ENCODE data around the gene SMC6. TPM values are rescaled to one million over a fixed set of nuclear protein-coding genes. Genes with fewer than 3 reads are reported as not detected.

SMC6 gene
- total RNA-seq, 3 donors from 2014 or later = 17.0 to 23.4 (median 18.7) TPM

DNA sequence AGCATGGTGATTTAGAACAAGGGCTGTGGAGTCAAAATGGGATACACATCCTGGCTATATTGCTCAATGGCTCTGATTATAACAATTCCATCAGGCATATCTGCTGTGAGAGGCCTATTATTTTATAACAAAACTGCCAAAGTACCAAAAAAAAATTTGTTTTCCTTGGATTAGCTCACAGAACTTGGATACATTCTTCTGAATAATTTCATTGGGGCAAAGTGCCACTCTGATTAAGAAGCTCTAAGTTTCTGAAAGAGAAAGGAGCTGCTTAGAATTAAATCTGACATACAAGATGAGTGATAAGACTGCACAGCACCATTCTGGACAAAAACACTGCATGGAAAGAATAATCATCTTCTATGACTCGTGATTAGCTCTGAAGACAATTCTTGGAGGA lies 85.7 kb downstream of the SMC6 start:
- H3K9me3 ChIP-seq = no peaks in the 10 kb centered on the region
- H3K36me3 ChIP-seq = no peaks in the 10 kb centered on the region
- no peak for DNase-seq (ENCODE audit: low spot score in 2 of 2)
- intact Hi-C loops (cut with DNase I; ENCODE audit: low total_unique reads) = no loop called here
- no peaks in the 10 kb centered on the region for H3K4me1 ChIP-seq
- H3K4me3 ChIP-seq = no peak overlapping the region
- H3K27ac ChIP-seq = no peak overlapping the region
- TF ChIP-seq POLR2AphosphoS5 (IDR thresholded peaks at IDR 0.05) (no peak), CTCF (IDR thresholded peaks at IDR 0.05) (no peak), POLR2A (IDR thresholded peaks at IDR 0.05) (no peak)
- no peaks in the 10 kb centered on the region for H3K27me3 ChIP-seq

GRCh38 chr2:17664534-17664933 lies 89.1 kb downstream of the SMC6 start:
- no peaks in the 10 kb centered on the region for H3K36me3 ChIP-seq
- no peak for DNase-seq (ENCODE audit: low spot score in 2 of 2)

DNA sequence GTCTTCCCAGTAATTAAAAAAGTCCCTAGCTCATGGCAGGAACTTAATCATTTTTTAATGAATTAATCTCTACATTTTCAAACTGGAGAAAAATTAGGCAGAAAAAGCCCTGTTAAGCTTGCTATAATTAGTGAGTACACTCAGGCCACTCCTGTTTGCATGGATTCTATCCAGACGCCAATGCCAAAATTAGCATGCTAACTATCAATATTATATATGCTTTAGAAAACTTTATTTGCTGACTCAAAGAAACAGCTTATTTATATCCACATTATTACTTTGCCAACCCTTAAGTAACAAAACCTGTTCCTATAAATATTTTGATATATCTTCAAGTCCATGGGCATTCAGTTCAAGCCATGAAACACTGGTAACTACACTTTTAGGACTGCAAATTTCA lies 90.9 kb downstream of the SMC6 start:
- intact Hi-C loops (cut with DNase I; ENCODE audit: low total_unique reads) = no loop called here
- H3K36me3 ChIP-seq = no peaks in the 10 kb centered on the region
- no peaks in the 10 kb centered on the region for H3K9me3 ChIP-seq
- no peaks in the 10 kb centered on the region for H3K27me3 ChIP-seq
- no peak for DNase-seq (ENCODE audit: low spot score in 2 of 2)
- H3K4me3 ChIP-seq = no peak overlapping the region
- no peaks in the 10 kb centered on the region for H3K4me1 ChIP-seq
- H3K27ac ChIP-seq = no peak overlapping the region
- TF ChIP-seq CTCF (IDR thresholded peaks at IDR 0.05) = no peak
- no peak for TF ChIP-seq POLR2AphosphoS5 (IDR thresholded peaks at IDR 0.05)
- TF ChIP-seq POLR2A (IDR thresholded peaks at IDR 0.05) = no peak

More at GRCh38 chr2:17664534-17664933, 89.1 kb downstream of the SMC6 start:
- no peak for TF ChIP-seq CTCF (IDR thresholded peaks at IDR 0.05)
- no peak for TF ChIP-seq POLR2A (IDR thresholded peaks at IDR 0.05)
- no peak for TF ChIP-seq POLR2AphosphoS5 (IDR thresholded peaks at IDR 0.05)
- intact Hi-C loops (cut with DNase I; ENCODE audit: low total_unique reads) = no loop called here
- no peaks in the 10 kb centered on the region for H3K4me1 ChIP-seq
- H3K27me3 ChIP-seq = no peaks in the 10 kb centered on the region
- no peak overlapping the region for H3K27ac ChIP-seq
- H3K9me3 ChIP-seq = no peaks in the 10 kb centered on the region
- no peak overlapping the region for H3K4me3 ChIP-seq

DNA sequence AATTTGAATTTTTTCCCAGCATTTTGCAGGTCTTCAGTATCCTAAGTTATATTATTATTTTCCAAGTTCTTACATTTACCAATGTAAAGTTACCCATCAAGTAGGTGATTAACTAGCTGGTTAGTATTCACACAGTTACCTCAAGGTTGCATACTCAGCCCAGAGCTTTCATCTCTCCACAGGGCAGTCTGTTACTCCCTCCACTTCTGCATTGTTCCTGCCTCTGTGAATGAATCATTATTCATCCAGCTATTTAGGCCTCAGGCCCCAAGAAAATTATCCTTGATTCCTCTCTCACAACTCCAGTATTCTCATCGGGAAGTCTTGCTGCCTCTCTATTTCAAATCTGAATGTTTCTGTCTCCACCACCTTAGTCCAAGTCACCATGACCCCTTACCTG lies 92.2 kb downstream of the SMC6 start:
- no peaks in the 10 kb centered on the region for H3K36me3 ChIP-seq
- no peaks in the 10 kb centered on the region for H3K4me1 ChIP-seq
- intact Hi-C loops (cut with DNase I; ENCODE audit: low total_unique reads) = no loop called here
- H3K27me3 ChIP-seq = no peaks in the 10 kb centered on the region
- TF ChIP-seq CTCF (IDR thresholded peaks at IDR 0.05) (no peak), POLR2AphosphoS5 (IDR thresholded peaks at IDR 0.05) (no peak), POLR2A (IDR thresholded peaks at IDR 0.05) (no peak)
- DNase-seq (ENCODE audit: low spot score in 2 of 2) = no peak
- H3K4me3 ChIP-seq = no peak overlapping the region
- H3K9me3 ChIP-seq = no peaks in the 10 kb centered on the region
- H3K27ac ChIP-seq = no peak overlapping the region

DNA sequence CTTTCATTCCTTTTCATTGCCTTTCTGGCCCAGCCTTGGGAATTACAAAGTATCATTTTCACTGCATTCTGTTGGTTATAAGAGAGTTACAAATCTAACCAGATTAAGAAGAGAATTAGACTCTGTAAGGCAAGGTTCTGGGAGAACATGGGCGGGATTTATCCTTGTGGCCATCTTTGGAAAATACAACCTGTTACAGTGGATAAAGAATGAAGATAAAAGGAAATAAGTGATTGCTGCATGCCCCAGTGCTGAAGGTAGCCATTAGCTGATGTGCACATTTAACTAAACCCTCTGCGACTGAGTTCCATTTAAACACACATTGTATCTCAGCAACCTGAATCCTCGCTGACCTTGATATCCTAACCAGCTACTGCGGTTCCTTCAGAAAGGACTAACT lies 93.4 kb downstream of the SMC6 start:
- H3K4me1 ChIP-seq = no peaks in the 10 kb centered on the region
- no peak for DNase-seq (ENCODE audit: low spot score in 2 of 2)
- intact Hi-C loops (cut with DNase I; ENCODE audit: low total_unique reads) = no loop called here
- H3K4me3 ChIP-seq = no peak overlapping the region
- H3K36me3 ChIP-seq = no peaks in the 10 kb centered on the region
- TF ChIP-seq CTCF (IDR thresholded peaks at IDR 0.05) (no peak), POLR2AphosphoS5 (IDR thresholded peaks at IDR 0.05) (no peak), POLR2A (IDR thresholded peaks at IDR 0.05) (no peak)
- H3K27ac ChIP-seq = no peak overlapping the region
- H3K9me3 ChIP-seq = no peaks in the 10 kb centered on the region
- no peaks in the 10 kb centered on the region for H3K27me3 ChIP-seq

Data from breast epithelium (tissue), 4 donors.